GM12878 (cell line): ENCODE data around the gene NT5DC4. TPM values are rescaled to one million over a fixed set of nuclear protein-coding genes. Genes with fewer than 3 reads are reported as not detected.

Experiments used
- ATAC-seq: fragments of 200-7000 bp; cut with Tn5 transposase; 3 replicates; pipeline ENCODE4 v1.9.1; 2020; ENCODE audit warnings: mild to moderate bottlenecking, moderate library complexity
- BruUV-seq: library from RNA; stranded (reverse); fragments of 400-500 nt; replicated peaks from 2 replicates; lab custom pipeline; 2021; lab: Mats Ljungman, UMichigan
- CTCF ChIA-PET: fragments of 300-600 bp; sonication (Branson Sonifier 250); formaldehyde crosslinking; extraction: SDS; loops from one replicate; lab custom pipeline; 2021; ENCODE audit warnings: inconsistent platforms; lab: Yijun Ruan, JAX
- POLR2A ChIA-PET: fragments of 350-600 bp; formaldehyde crosslinking; extraction: SDS; loops from one replicate; lab custom pipeline; 2021; ENCODE audit warnings: inconsistent platforms; lab: Charles Lee
- RAD21 ChIA-PET: fragments of 300-600 bp; sonication (Branson Sonifier 250); formaldehyde crosslinking; loops from one replicate; lab custom pipeline; 2023; ENCODE audit warnings: antibody characterized with exemption; ENCODE audit not compliant: unreplicated experiment; lab: Charles Lee
- SMC1A ChIA-PET: fragments of 300-600 bp; sonication (Branson Sonifier 250); formaldehyde crosslinking; loops from one replicate; lab custom pipeline; 2023; ENCODE audit not compliant: unreplicated experiment, uncharacterized antibody; lab: Charles Lee
- DNase-seq: peaks from one replicate; pipeline ENCODE4 v3.0.0-alpha.2; 2011; ENCODE audit warnings: low read depth, low spot score
- FAIRE-seq: peaks from 3 replicates; lab custom pipeline; 2011; peaks lifted over from hg19 to GRCh38; lab: Jason Lieb, UNC
- H2AFZ ChIP-seq: 2 replicates; pipeline ENCODE4 v1.6.0; 2011; ENCODE audit warnings: low read depth, low read length, control low read depth; ENCODE audit not compliant: control insufficient read depth
- H3K27ac ChIP-seq: 2 replicates; pipeline ENCODE4 v1.5.1; 2011; ENCODE audit warnings: control low read depth; ENCODE audit not compliant: control insufficient read depth, insufficient read depth
- H3K27me3 ChIP-seq, 2 experiments: replicated peaks in 1 of 2; 2 replicates each; pipeline versions ENCODE4 v1.6.0 to v1.6.1; 2011; ENCODE audit warnings: low read length in 1 of 2; ENCODE audit not compliant: control insufficient read depth in 2 of 2, insufficient read depth in 2 of 2
- H3K36me3 ChIP-seq, 2 experiments: 2 replicates each; pipeline ENCODE4 v1.5.1; 2011; ENCODE audit warnings: low read length in 1 of 2; ENCODE audit not compliant: control insufficient read depth in 2 of 2, insufficient read depth in 2 of 2
- H3K4me1 ChIP-seq: 2 replicates; pipeline ENCODE4 v1.6.1; 2011; ENCODE audit warnings: mild to moderate bottlenecking, low read length, moderate library complexity, mixed read lengths; ENCODE audit not compliant: control insufficient read depth, insufficient read depth
- H3K4me2 ChIP-seq: 2 replicates; pipeline ENCODE4 v1.6.0; 2011; ENCODE audit warnings: control low read depth; ENCODE audit not compliant: control insufficient read depth, insufficient read depth
- H3K4me3 ChIP-seq: fragments of 200-600 bp; sonication (generic); 2 replicates; pipeline ENCODE4 v1.5.1; 2016
- H3K79me2 ChIP-seq: 2 replicates; pipeline ENCODE4 v1.6.0; 2011; ENCODE audit warnings: low read length; ENCODE audit not compliant: control insufficient read depth, insufficient read depth
- H3K9ac ChIP-seq: 2 replicates; pipeline ENCODE4 v1.8.0; 2011; ENCODE audit warnings: low read length, control low read depth, mixed read lengths; ENCODE audit not compliant: control insufficient read depth, insufficient read depth
- H3K9me3 ChIP-seq: replicated peaks from 3 replicates; pipeline ENCODE4 v1.5.1; 2011; ENCODE audit warnings: mild to moderate bottlenecking, low read length; ENCODE audit not compliant: control insufficient read depth, insufficient read depth
- H4K20me1 ChIP-seq: 2 replicates; pipeline ENCODE4 v1.6.0; 2011; ENCODE audit not compliant: control insufficient read depth, insufficient read depth
- CUX1 ChIP-seq: IDR thresholded peaks from 2 replicates; pipeline ENCODE4 v1.6.1; 2012; ENCODE audit warnings: improper control_type of control experiment, low read depth, low read length; ENCODE audit not compliant: insufficient replicate concordance
- ESRRA ChIP-seq: IDR thresholded peaks from 2 replicates; pipeline ENCODE4 v1.6.1; 2012; ENCODE audit warnings: mild to moderate bottlenecking, low read length, improper control_type of control experiment
- FOXK2 ChIP-seq: fragments of 450-650 bp; IDR thresholded peaks from 2 replicates; pipeline ENCODE4 v1.6.1; 2017; ENCODE audit warnings: mild to moderate bottlenecking, moderate library complexity
- NR2C1 ChIP-seq: fragments of 450-650 bp; IDR thresholded peaks from 2 replicates; pipeline ENCODE4 v1.6.1; 2017; ENCODE audit warnings: antibody characterized with exemption, mild to moderate bottlenecking, moderate library complexity
- NR2C2 ChIP-seq: IDR thresholded peaks from 2 replicates; pipeline ENCODE4 v1.6.1; 2011; ENCODE audit warnings: borderline replicate concordance, low read depth; ENCODE audit not compliant: control insufficient read depth, insufficient read length
- NR2F1 ChIP-seq: fragments of 450-650 bp; conservative IDR thresholded peaks from 2 replicates; pipeline ENCODE4 v1.6.1; 2017; ENCODE audit warnings: mild to moderate bottlenecking
- NRF1 ChIP-seq: conservative IDR thresholded peaks from 2 replicates; pipeline ENCODE4 v1.6.1; 2011; ENCODE audit warnings: mild to moderate bottlenecking, low read depth, low read length, improper control_type of control experiment
- SMARCA5 ChIP-seq: fragments of 450-650 bp; IDR thresholded peaks from 2 replicates; pipeline ENCODE4 v1.6.1; 2017; ENCODE audit warnings: mild to moderate bottlenecking
- TCF7 ChIP-seq: IDR thresholded peaks from 2 replicates; pipeline ENCODE4 v1.6.1; 2014; ENCODE audit warnings: antibody characterized with exemption, borderline replicate concordance
- ZNF217 ChIP-seq: fragments of 450-650 bp; IDR thresholded peaks from 2 replicates; pipeline ENCODE4 v1.6.1; 2017; ENCODE audit warnings: antibody characterized with exemption, mild to moderate bottlenecking
- WGBS: methylation state at CpG from one replicate; pipeline ENCODE4 v1.1.6; 2016; ENCODE audit warnings: low lambda C conversion rate; ENCODE audit not compliant: insufficient replicate concordance, insufficient coverage; ENCODE audit errors: missing lambda C conversion rate; 5-methylcytosine and 5-hydroxymethylcytosine counted together
- in situ Hi-C: fragments of 300-500 bp; cut with MboI; formaldehyde crosslinking; loops from 9 replicates; pipeline ENCODE4 v1.14.3; 2018; ENCODE audit warnings: mixed read lengths
- intact Hi-C: fragments of 100-400 bp; cut with micrococcal nuclease; formaldehyde crosslinking; loops from one replicate; pipeline ENCODE4 v1.14.2; 2022; ENCODE audit not compliant: unreplicated experiment
- polyA plus RNA-seq, 11 experiments: library from polyadenylated mRNA; depleted of rRNA in 4 of 11; unstranded in 6 of 11; stranded (reverse) in 5 of 11; fragments of >200 nt; fragmentation: Nextera tagmentation in 4 of 11; fragmentation: Illumina TruSeq in 1 of 11; extraction: Ambion mirVana in 4 of 11; extraction: Trizol in 1 of 11; gene quantifications; 1 replicate in 1 of 11; 2 replicates in 10 of 11; pipeline versions ENCODE4 v1.2.1 to v1.2.3, GENCODE V29; 2011 to 2016; ENCODE audit warnings: inconsistent platforms in 2 of 11, missing spikeins in 2 of 11, low read depth in 1 of 11
- total RNA-seq, 4 experiments: library from RNA; depleted of rRNA in 3 of 4; stranded (reverse); fragments of >200 nt in 3 of 4; fragmentation: Illumina TruSeq in 1 of 4; extraction: Trizol in 1 of 4; gene quantifications; 2 replicates each; pipeline versions ENCODE4 v1.2.1 to v1.2.3, GENCODE V29; 2013 to 2021
- TF ChIP-seq, protein P1 (sequence below): IDR thresholded peaks from 2 replicates; pipeline ENCODE4 v1.6.1; 2011; ENCODE audit warnings: low read depth, mild to moderate bottlenecking, low read length, moderate library complexity, borderline replicate concordance; ENCODE audit errors: extremely low read depth

Gene NT5DC4
- total and polyA plus RNA-seq, 10 of the 15 experiments (the other 5 are each of a cell fraction or from before 2014, with no cell fraction given), result 0.04 to 2.6 (median 0.32) TPM; not detected in 2

DNA sequence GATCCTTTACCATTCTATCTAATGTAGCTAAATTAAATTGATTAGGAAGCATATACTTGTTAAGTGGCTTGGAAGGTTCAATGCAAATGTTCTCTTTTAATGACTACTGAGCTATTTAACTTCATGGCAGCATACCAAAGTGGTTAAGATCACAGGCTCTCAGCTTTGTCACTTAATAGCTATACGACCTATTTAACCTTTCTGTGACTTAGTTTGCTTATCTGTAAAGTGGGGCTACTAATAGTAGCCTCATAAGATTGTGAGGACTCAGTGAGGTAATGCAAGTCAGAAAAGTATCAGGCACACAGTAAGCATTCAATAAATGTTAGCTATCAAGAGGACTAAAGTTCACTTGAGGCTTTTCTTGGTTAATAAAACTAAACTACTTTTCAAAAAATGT, 39.3 kb downstream of the NT5DC4 start:
- in situ Hi-C loops (no loop called here), intact Hi-C loops (no loop called here)
- RAD21 ChIA-PET, result interaction anchor here (0.8 to 4.5 kb wide), 11 partner anchors 8 to 182 kb away, joined by 3 to 24 read pairs (median 7); no protein-coding TSS in a partner anchor
- no peak for DNase-seq
- Histone ChIP-seq H3K4me1 (peaks cover under 1% of the 10 kb centered on the region), H3K79me2 (peaks cover 22% of the 10 kb centered on the region), H3K9ac (no peak overlapping the region), H3K36me3 (peaks cover 2 to 12% of the 10 kb centered on the region in 2 experiments; a peak in 3 of 4 replicates), H3K27me3 (no peaks in the 10 kb centered on the region)
- TF ChIP-seq NR2F1 (peak; percentile 48; the same call in 1 of the 2 replicates), CUX1 (no peak), ESRRA (peak; percentile 79; the same call in 1 of the 2 replicates), FOXK2 (no peak), SMARCA5 (peak; percentile 67; the same call in 1 of the 2 replicates), ZNF217 (peak; percentile 73; the same call in 1 of the 2 replicates), TCF7 (no peak), NR2C1 (no peak), NRF1 (no peak), NR2C2 (no peak)
- TF ChIP-seq, protein P1, sequence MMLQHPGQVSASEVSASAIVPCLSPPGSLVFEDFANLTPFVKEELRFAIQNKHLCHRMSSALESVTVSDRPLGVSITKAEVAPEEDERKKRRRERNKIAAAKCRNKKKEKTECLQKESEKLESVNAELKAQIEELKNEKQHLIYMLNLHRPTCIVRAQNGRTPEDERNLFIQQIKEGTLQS, result no peak
- TF ChIP-seq, all 136 proteins: peak for 4
- Histone ChIP-seq H3K27ac (no peak overlapping the region), H2AFZ (no peak overlapping the region), H3K4me3 (no peak overlapping the region), H3K4me2 (no peak overlapping the region), H4K20me1 (no peaks in the 10 kb centered on the region), H3K9me3 (no peaks in the 10 kb centered on the region)
- ChIA-PET CTCF (interaction anchor here (0.7 to 5.4 kb wide), 8 partner anchors 10 to 726 kb away, joined by 3 to 63 read pairs (median 6); partner anchors contain the start of gene IL1B), POLR2A (interaction anchor here (0.9 to 1.0 kb wide), 2 partner anchors 57 to 126 kb away, joined by 3 read pairs; no protein-coding TSS in a partner anchor), SMC1A (interaction anchor here (0.6 to 4.7 kb wide), 17 partner anchors 11 to 414 kb away, joined by 3 to 23 read pairs (median 3); partner anchors contain the start of gene PSD4)
- BruUV-seq, result no TSS peak
- 95% methylated on average over 1 of the region's 1 CpG for WGBS
- FAIRE-seq (no peak), ATAC-seq (no peak)
